ENCODE data around the gene RHNO1. TPM values are rescaled to one million over a fixed set of nuclear protein-coding genes. Genes with fewer than 3 reads are reported as not detected.

Gene RHNO1
- total and polyA plus RNA-seq, 2 donors from 2014 or later: 15.9 to 17.2 TPM

GRCh38 chr12:2890001-2890387 lies 13.0 kb downstream of the RHNO1 start:
- Histone ChIP-seq H3K9ac (ENCODE audit: low read length in 3 of 3) (peak overlapping the region; percentile 26 to 84 (median 53)), H3K4me1 (ENCODE audit: control insufficient read depth in 2 of 3, insufficient read depth in 2 of 3, low read depth in 1 of 3, low read length in 3 of 3) (peaks cover 0 to 8% (median 5%) of the 10 kb centered on the region in 3 donors), H3K4me3 (ENCODE audit: low read length in 3 of 3) (peak overlapping the region; percentile 53 to 81 (median 60)), H3K36me3 (ENCODE audit: control insufficient read depth in 2 of 3, insufficient read depth in 3 of 3, low read length in 3 of 3) (no peaks in the 10 kb centered on the region), H3K27me3 (ENCODE audit: control insufficient read depth, insufficient read depth, low read length) (no peaks in the 10 kb centered on the region), H3K27ac (ENCODE audit: low read depth in 2 of 2, low read length in 2 of 2) (peak overlapping the region; percentile 83 to 97), H3K9me3 (ENCODE audit: control insufficient read depth in 2 of 3, insufficient read depth in 1 of 3, low read length in 3 of 3) (no peaks in the 10 kb centered on the region)
- TF ChIP-seq CTCF (IDR thresholded peaks at IDR 0.05; ENCODE audit: borderline replicate concordance, extremely low read depth, insufficient read depth): no peak
- peak in 1 of 5 donors; percentile 17 for DNase-seq
- FAIRE-seq: no peak
- intact Hi-C loops (cut with DNase I): no loop called here

- TF ChIP-seq CTCF (IDR thresholded peaks at IDR 0.05; ENCODE audit: borderline replicate concordance, extremely low read depth, insufficient read depth): peak; percentile 1
- Histone ChIP-seq H3K36me3 (ENCODE audit: control insufficient read depth in 2 of 3, insufficient read depth in 3 of 3, low read length in 3 of 3) (no peaks in the 10 kb centered on the region), H3K4me3 (ENCODE audit: low read length in 3 of 3) (peak within 1 kb of the TSS; percentile 64 to 90 (median 81)), H3K9ac (ENCODE audit: low read length in 3 of 3) (peak within 1 kb of the TSS; percentile 53 to 89 (median 74)), H3K27me3 (ENCODE audit: control insufficient read depth, insufficient read depth, low read length) (no peaks in the 10 kb centered on the region), H3K4me1 (ENCODE audit: control insufficient read depth in 2 of 3, insufficient read depth in 2 of 3, low read depth in 1 of 3, low read length in 3 of 3) (peaks cover 0 to 8% (median 6%) of the 10 kb centered on the region in 3 donors), H3K27ac (ENCODE audit: low read depth in 2 of 2, low read length in 2 of 2) (peak within 1 kb of the TSS; percentile 94 to 97), H3K9me3 (ENCODE audit: control insufficient read depth in 2 of 3, insufficient read depth in 1 of 3, low read length in 3 of 3) (no peaks in the 10 kb centered on the region)
- peak; percentile 87 for FAIRE-seq
- intact Hi-C loops (cut with DNase I): no loop called here
- peak; percentile 99 to 100 (median 99) for DNase-seq
These were observed 13.6 kb downstream of the RHNO1 start, which contains the start of gene TULP3 for GRCh38 chr12:2890388-2891239. Gene TULP3 (plus strand): TSS chr12:2890891. CDS start chr12:2890948, 57 bp downstream.

GRCh38 chr12:2891240-2892053 lies 14.4 kb downstream of the RHNO1 start:
- peak overlapping the region; percentile 64 to 90 (median 81) for H3K4me3 ChIP-seq (ENCODE audit: low read length in 3 of 3)
- no peak for FAIRE-seq
- TF ChIP-seq CTCF (IDR thresholded peaks at IDR 0.05; ENCODE audit: borderline replicate concordance, extremely low read depth, insufficient read depth): no peak
- no peaks in the 10 kb centered on the region for H3K27me3 ChIP-seq (ENCODE audit: control insufficient read depth, insufficient read depth, low read length)
- no peaks in the 10 kb centered on the region for H3K9me3 ChIP-seq (ENCODE audit: control insufficient read depth in 2 of 3, insufficient read depth in 1 of 3, low read length in 3 of 3)
- peak overlapping the region; percentile 94 to 97 for H3K27ac ChIP-seq (ENCODE audit: low read depth in 2 of 2, low read length in 2 of 2)
- H3K4me1 ChIP-seq (ENCODE audit: control insufficient read depth in 2 of 3, insufficient read depth in 2 of 3, low read depth in 1 of 3, low read length in 3 of 3): peaks cover 0 to 8% (median 3%) of the 10 kb centered on the region in 3 donors
- intact Hi-C loops (cut with DNase I): no loop called here
- peak in 4 of 5 donors; percentile 75 to 89 (median 86) for DNase-seq
- H3K36me3 ChIP-seq (ENCODE audit: control insufficient read depth in 2 of 3, insufficient read depth in 3 of 3, low read length in 3 of 3): no peaks in the 10 kb centered on the region
- peak overlapping the region; percentile 28 to 89 (median 74) for H3K9ac ChIP-seq (ENCODE audit: low read length in 3 of 3)
